Sigmoid colon (tissue), 7 donors: ENCODE measurements around the gene PPARD. TPM values are rescaled to one million over a fixed set of nuclear protein-coding genes. Genes with fewer than 3 reads are reported as not detected.
A peak's percentile ranks its signal among the peaks of the same experiment; 100 is the strongest.

Experiments
- DNase-seq: peaks from one replicate; pipeline ENCODE4 v3.0.0-alpha.2; 2019
- H3K27ac ChIP-seq, 4 donors: fragments of 200-600 bp; sonication (generic); one replicate each; pipeline ENCODE4 v1.5.1; 2016 to 2019; ENCODE audit warnings: mild to moderate bottlenecking in 1 of 4
- H3K27me3 ChIP-seq, 3 donors: fragments of 200-600 bp; sonication (generic); one replicate each; pipeline ENCODE4 v1.5.1; 2019; ENCODE audit warnings: mild to moderate bottlenecking in 1 of 3
- H3K36me3 ChIP-seq, 4 donors: fragments of 200-600 bp; sonication (generic); one replicate each; pipeline ENCODE4 v1.5.1; 2016 to 2019
- H3K4me1 ChIP-seq, 4 donors: fragments of 200-600 bp; sonication (generic); one replicate each; pipeline ENCODE4 v1.5.1; 2017 to 2019
- H3K4me3 ChIP-seq, 4 donors: fragments of 200-600 bp; sonication (generic); one replicate each; pipeline ENCODE4 v1.5.1; 2017 to 2019; ENCODE audit warnings: mild to moderate bottlenecking in 2 of 4, moderate library complexity in 1 of 4
- H3K9me3 ChIP-seq, 4 donors: fragments of 200-600 bp in 3 of 4; sonication (generic) in 3 of 4; one replicate each; pipeline versions ENCODE4 v1.5.1 to v1.6.1; 2013 to 2019
- EP300 ChIP-seq, 4 donors: sonication (generic); formaldehyde crosslinking; IDR thresholded peaks; one replicate each; pipeline ENCODE4 v1.6.1; 2017; ENCODE audit warnings: antibody characterized with exemption in 4 of 4
- POLR2A ChIP-seq, 2 donors: fragments of 450-650 bp; IDR thresholded peaks; one replicate each; pipeline ENCODE4 v1.6.1; 2016; ENCODE audit warnings: antibody characterized with exemption in 2 of 2, mild to moderate bottlenecking in 2 of 2, moderate library complexity in 2 of 2
- POLR2AphosphoS5 ChIP-seq, 4 donors: sonication (generic); formaldehyde crosslinking; IDR thresholded peaks; one replicate each; pipeline ENCODE4 v1.6.1; 2017; ENCODE audit warnings: antibody characterized with exemption in 4 of 4
- WGBS, 2 donors: extraction: QIAGEN DNeasy Blood & Tissue Kit; methylation state at CpG; one replicate each; pipeline ENCODE4 v1.1.7; 2013; 5-methylcytosine and 5-hydroxymethylcytosine counted together
- intact Hi-C: fragments of 100-400 bp; cut with DNase I; formaldehyde crosslinking; loops from one replicate; pipeline ENCODE4 v1.15.1; 2023
- polyA plus RNA-seq, 3 donors: library from polyadenylated mRNA; stranded (reverse); fragments of 200-250 nt; gene quantifications; one replicate each; pipeline ENCODE4 v1.2.3, GENCODE V29; 2013
- total RNA-seq, 4 donors: library from RNA; depleted of rRNA; stranded (reverse); fragments of >200 nt; gene quantifications; one replicate each; pipeline ENCODE4 v1.1.0, GENCODE V29; 2016
- TF ChIP-seq, protein P1 (sequence below), 4 experiments: fragments of 450-650 bp in 3 of 4; fragments of 200-600 bp in 1 of 4; IDR thresholded peaks; one replicate each; pipeline ENCODE4 v1.5.1; 2016 to 2019; ENCODE audit warnings: antibody characterized with exemption in 4 of 4, mild to moderate bottlenecking in 3 of 4, moderate library complexity in 2 of 4
- donor health status: healthy with polysubstance abuse.
- donor health status: Bipolar disorder and iron deficiency.
- donor health status: healthy.

Gene PPARD
- total and polyA plus RNA-seq, 7 donors: 5.8 to 75.4 (median 16.8) TPM

DNA sequence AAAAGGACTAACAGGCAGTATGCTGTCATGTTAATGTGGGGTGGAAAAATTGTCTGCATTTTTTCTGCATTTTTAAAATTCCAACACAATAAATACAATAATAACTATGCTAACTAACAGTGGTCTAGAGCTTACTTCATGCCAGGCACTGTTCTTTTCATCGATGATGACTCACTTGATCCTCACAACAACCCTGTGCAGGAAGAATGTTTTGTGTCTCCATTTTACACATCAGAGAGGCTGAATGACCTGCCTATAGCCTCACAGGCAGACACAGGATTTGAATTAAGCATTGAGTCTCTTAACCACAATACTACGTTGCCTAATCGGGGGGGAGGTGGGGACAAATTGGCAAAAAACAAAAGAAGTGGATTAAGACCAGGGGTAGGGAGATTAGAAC lies 82.9 kb downstream of the PPARD start:
- intact Hi-C loops: no loop called here
- TF ChIP-seq, protein P1, sequence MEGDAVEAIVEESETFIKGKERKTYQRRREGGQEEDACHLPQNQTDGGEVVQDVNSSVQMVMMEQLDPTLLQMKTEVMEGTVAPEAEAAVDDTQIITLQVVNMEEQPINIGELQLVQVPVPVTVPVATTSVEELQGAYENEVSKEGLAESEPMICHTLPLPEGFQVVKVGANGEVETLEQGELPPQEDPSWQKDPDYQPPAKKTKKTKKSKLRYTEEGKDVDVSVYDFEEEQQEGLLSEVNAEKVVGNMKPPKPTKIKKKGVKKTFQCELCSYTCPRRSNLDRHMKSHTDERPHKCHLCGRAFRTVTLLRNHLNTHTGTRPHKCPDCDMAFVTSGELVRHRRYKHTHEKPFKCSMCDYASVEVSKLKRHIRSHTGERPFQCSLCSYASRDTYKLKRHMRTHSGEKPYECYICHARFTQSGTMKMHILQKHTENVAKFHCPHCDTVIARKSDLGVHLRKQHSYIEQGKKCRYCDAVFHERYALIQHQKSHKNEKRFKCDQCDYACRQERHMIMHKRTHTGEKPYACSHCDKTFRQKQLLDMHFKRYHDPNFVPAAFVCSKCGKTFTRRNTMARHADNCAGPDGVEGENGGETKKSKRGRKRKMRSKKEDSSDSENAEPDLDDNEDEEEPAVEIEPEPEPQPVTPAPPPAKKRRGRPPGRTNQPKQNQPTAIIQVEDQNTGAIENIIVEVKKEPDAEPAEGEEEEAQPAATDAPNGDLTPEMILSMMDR (IDR thresholded peaks at IDR 0.05): no peak
- no peak for TF ChIP-seq EP300 (IDR thresholded peaks at IDR 0.05)
- TF ChIP-seq POLR2A (IDR thresholded peaks at IDR 0.05): no peak
- no peak for TF ChIP-seq POLR2AphosphoS5 (IDR thresholded peaks at IDR 0.05)
- Histone ChIP-seq H3K9me3 (peaks cover 0 to 7% (median 4%) of the 10 kb centered on the region in 4 donors), H3K27me3 (no peaks in the 10 kb centered on the region), H3K36me3 (peaks cover 22 to 61% (median 37%) of the 10 kb centered on the region in 4 donors), H3K27ac (peak overlapping the region in 1 of 4 donors; percentile 12), H3K4me3 (no peak overlapping the region), H3K4me1 (peaks cover 0 to 10% (median 3%) of the 10 kb centered on the region in 4 donors)
- 86 to 92% methylated on average over 3 of the region's 3 CpGs for WGBS, 2 donors
- DNase-seq: no peak

DNA sequence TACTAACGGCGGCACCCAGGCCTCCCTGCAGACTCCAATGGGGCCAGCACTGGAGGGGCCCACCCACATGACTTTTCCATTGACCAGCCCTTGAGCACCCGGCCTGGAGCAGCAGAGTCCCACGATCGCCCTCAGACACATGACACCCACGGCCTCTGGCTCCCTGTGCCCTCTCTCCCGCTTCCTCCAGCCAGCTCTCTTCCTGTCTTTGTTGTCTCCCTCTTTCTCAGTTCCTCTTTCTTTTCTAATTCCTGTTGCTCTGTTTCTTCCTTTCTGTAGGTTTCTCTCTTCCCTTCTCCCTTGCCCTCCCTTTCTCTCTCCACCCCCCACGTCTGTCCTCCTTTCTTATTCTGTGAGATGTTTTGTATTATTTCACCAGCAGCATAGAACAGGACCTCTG lies 83.7 kb downstream of the PPARD start:
- Histone ChIP-seq H3K27ac (no peak overlapping the region), H3K4me1 (peaks cover 0 to 10% (median 3%) of the 10 kb centered on the region in 4 donors), H3K36me3 (peaks cover 22 to 60% (median 37%) of the 10 kb centered on the region in 4 donors), H3K9me3 (peaks cover 0 to 7% (median 5%) of the 10 kb centered on the region in 4 donors), H3K27me3 (no peaks in the 10 kb centered on the region), H3K4me3 (no peak overlapping the region)
- DNase-seq: no peak
- TF ChIP-seq POLR2A (IDR thresholded peaks at IDR 0.05): no peak
- TF ChIP-seq, protein P1 (IDR thresholded peaks at IDR 0.05): no peak
- no peak for TF ChIP-seq POLR2AphosphoS5 (IDR thresholded peaks at IDR 0.05)
- no peak for TF ChIP-seq EP300 (IDR thresholded peaks at IDR 0.05)
- 67 to 89% methylated on average over 8 of the region's 8 CpGs for WGBS, 2 donors
- intact Hi-C loops: no loop called here

DNA sequence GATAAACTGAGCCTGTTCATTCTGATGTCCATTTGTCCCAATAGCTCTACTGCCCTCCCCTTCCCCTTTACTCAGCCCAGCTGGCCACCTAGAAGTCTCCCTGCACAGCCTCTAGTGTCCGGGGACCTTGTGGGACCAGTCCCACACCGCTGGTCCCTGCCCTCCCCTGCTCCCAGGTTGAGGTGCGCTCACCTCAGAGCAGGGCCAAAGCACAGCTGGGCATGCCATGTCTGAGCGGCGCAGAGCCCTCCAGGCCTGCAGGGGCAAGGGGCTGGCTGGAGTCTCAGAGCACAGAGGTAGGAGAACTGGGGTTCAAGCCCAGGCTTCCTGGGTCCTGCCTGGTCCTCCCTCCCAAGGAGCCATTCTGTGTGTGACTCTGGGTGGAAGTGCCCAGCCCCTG lies 85.1 kb downstream of the PPARD start:
- DNase-seq: no peak
- peaks cover 0 to 10% (median 3%) of the 10 kb centered on the region in 4 donors for H3K4me1 ChIP-seq
- peaks cover 13 to 50% (median 28%) of the 10 kb centered on the region in 4 donors for H3K36me3 ChIP-seq
- H3K9me3 ChIP-seq: peaks cover 0 to 7% (median 5%) of the 10 kb centered on the region in 4 donors
- H3K4me3 ChIP-seq: no peak overlapping the region
- intact Hi-C loops: no loop called here
- no peak for TF ChIP-seq POLR2A (IDR thresholded peaks at IDR 0.05)
- no peak for TF ChIP-seq EP300 (IDR thresholded peaks at IDR 0.05)
- no peak for TF ChIP-seq POLR2AphosphoS5 (IDR thresholded peaks at IDR 0.05)
- TF ChIP-seq, protein P1 (IDR thresholded peaks at IDR 0.05): no peak
- WGBS, 2 donors: 94% methylated on average over 5 of the region's 5 CpGs
- no peak overlapping the region for H3K27ac ChIP-seq
- H3K27me3 ChIP-seq: no peaks in the 10 kb centered on the region

DNA sequence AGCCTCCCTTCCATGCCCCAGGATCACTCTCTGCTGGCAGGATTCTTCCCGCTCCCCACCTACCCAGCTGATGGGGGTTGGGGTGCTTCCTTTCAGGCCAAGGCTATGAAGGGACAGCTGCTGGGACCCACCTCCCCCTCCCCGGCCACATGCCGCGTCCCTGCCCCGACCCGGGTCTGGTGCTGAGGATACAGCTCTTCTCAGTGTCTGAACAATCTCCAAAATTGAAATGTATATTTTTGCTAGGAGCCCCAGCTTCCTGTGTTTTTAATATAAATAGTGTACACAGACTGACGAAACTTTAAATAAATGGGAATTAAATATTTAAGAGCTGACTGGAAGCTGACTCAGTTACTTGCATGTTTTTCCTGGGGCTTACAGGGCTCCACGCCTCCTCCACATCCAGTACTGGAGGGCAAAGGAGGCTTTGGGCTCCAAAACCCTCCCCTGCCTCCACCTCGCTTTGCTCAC lies 85.5 kb downstream of the PPARD start:
- WGBS, 2 donors: 76 to 80% methylated on average over 9 of the region's 9 CpGs
- Histone ChIP-seq H3K27ac (no peak overlapping the region), H3K4me3 (no peak overlapping the region), H3K36me3 (peaks cover 12 to 46% (median 26%) of the 10 kb centered on the region in 4 donors), H3K4me1 (peaks cover 0 to 10% (median 3%) of the 10 kb centered on the region in 4 donors), H3K27me3 (no peaks in the 10 kb centered on the region), H3K9me3 (peaks cover 0 to 7% (median 5%) of the 10 kb centered on the region in 4 donors)
- intact Hi-C loops: no loop called here
- no peak for DNase-seq
- no peak for TF ChIP-seq POLR2AphosphoS5 (IDR thresholded peaks at IDR 0.05)
- TF ChIP-seq, protein P1 (IDR thresholded peaks at IDR 0.05): no peak
- TF ChIP-seq EP300 (IDR thresholded peaks at IDR 0.05): no peak
- no peak for TF ChIP-seq POLR2A (IDR thresholded peaks at IDR 0.05)
